Retinal pigment epithelial cell (primary cell): ENCODE data around the gene KYNU.

Experiments
- DNase-seq: peaks from one replicate; pipeline ENCODE4 v3.0.0-alpha.2; 2010; ENCODE audit warnings: low read depth
- H3K4me3 ChIP-seq: 2 replicates; pipeline ENCODE4 v1.5.1; 2011; ENCODE audit warnings: mild to moderate bottlenecking, low read length, control low read depth, moderate library complexity
- TF ChIP-seq, protein P1 (sequence below): conservative IDR thresholded peaks from 2 replicates; pipeline ENCODE4 v1.5.1; 2011; ENCODE audit warnings: low read depth, low read length, control low read depth, inconsistent platforms

Gene KYNU

GRCh38 chr2:143075711-143076110 lies 198.2 kb downstream of the KYNU start:
- TF ChIP-seq, protein P1, sequence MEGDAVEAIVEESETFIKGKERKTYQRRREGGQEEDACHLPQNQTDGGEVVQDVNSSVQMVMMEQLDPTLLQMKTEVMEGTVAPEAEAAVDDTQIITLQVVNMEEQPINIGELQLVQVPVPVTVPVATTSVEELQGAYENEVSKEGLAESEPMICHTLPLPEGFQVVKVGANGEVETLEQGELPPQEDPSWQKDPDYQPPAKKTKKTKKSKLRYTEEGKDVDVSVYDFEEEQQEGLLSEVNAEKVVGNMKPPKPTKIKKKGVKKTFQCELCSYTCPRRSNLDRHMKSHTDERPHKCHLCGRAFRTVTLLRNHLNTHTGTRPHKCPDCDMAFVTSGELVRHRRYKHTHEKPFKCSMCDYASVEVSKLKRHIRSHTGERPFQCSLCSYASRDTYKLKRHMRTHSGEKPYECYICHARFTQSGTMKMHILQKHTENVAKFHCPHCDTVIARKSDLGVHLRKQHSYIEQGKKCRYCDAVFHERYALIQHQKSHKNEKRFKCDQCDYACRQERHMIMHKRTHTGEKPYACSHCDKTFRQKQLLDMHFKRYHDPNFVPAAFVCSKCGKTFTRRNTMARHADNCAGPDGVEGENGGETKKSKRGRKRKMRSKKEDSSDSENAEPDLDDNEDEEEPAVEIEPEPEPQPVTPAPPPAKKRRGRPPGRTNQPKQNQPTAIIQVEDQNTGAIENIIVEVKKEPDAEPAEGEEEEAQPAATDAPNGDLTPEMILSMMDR: no peak
- H3K4me3 ChIP-seq: no peak overlapping the region
- DNase-seq: no peak

GRCh38 chr2:143078104-143078503 lies 200.6 kb downstream of the KYNU start:
- H3K4me3 ChIP-seq: no peak overlapping the region
- TF ChIP-seq, protein P1: no peak
- DNase-seq: no peak

DNA sequence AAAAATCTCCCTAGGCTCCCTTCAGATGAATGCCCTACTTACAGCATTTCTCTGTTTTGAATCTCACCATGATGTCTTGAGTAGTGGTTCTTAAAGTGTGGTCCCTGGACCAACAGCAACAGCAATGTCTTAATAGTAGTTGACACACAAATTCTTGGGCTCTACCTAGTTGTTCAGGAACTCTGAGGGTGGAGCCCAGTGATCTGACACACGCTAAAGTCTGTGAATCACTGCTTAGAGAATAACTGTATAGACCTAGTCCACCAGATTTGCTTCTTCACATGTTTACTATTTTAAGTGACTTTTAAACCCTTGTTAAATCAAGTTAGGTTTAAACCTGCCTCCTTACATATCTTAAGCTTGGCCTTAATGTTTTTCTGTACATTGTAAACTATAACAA lies 204.2 kb downstream of the KYNU start:
- TF ChIP-seq, protein P1: no peak
- H3K4me3 ChIP-seq: no peak overlapping the region
- no peak for DNase-seq

GRCh38 chr2:143083636-143084035 lies 206.2 kb downstream of the KYNU start:
- TF ChIP-seq, protein P1: no peak
- H3K4me3 ChIP-seq: no peak overlapping the region
- DNase-seq: peak; percentile 15

- DNase-seq: no peak
- no peak overlapping the region for H3K4me3 ChIP-seq
- TF ChIP-seq, protein P1: no peak
Measured at GRCh38 chr2:143084462-143084861, 207.0 kb downstream of the KYNU start.

DNA sequence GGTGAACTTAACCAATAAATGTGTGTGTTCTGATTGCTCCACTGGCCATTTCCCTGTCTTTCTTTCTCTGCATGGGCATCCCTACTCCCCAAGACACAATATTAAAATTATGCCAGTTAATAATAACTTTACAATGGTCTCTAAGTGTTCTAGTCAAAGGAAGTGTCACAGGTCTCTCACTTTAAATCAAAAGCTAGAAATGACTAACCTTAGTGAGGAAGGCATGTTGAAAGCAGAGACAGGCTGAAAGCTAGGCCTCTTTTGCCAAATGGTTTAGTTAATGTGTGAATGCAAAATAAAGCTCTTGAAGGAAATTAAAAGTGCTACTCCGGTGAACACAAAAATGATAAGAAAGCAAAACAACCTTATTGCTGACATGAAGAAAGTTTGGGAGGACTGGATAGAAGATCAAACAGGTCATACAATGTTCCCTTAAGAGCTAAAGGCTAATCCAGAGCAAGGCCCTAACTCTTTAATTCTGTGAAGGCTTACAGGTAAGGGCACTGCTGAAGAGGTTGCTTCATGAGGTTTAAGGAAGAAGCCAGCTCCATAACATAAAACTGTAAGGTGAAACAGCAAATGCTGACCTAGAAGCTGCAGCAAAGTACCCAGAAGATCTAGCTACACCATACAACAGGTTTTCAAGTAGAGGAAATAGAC lies 207.8 kb downstream of the KYNU start:
- no peak for DNase-seq
- no peak overlapping the region for H3K4me3 ChIP-seq
- TF ChIP-seq, protein P1: no peak

GRCh38 chr2:143087033-143087432 lies 209.6 kb downstream of the KYNU start:
- no peak for DNase-seq
- no peak overlapping the region for H3K4me3 ChIP-seq
- TF ChIP-seq, protein P1: no peak
